Neural crest cell (in vitro differentiated cells): ENCODE results near the gene TMEM252. TPM values are rescaled to one million over a fixed set of nuclear protein-coding genes. Genes with fewer than 3 reads are reported as not detected.

Experiments
- DNase-seq: peaks from one replicate; pipeline ENCODE4 v3.0.0; 2021; ENCODE audit warnings: low read depth, mixed read lengths, low spot score
- H3K27ac Mint-ChIP-seq: one replicate; pipeline ENCODE4 v1.8.0; 2021; ENCODE audit warnings: mild to moderate bottlenecking, mixed read lengths; ENCODE audit not compliant: unreplicated experiment
- H3K27me3 Mint-ChIP-seq: 2 replicates; pipeline ENCODE4 v1.8.0; 2021; ENCODE audit warnings: low read depth, mild to moderate bottlenecking, mixed read lengths
- H3K36me3 Mint-ChIP-seq: 2 replicates; pipeline ENCODE4 v1.8.0; 2021; ENCODE audit warnings: low read depth, mild to moderate bottlenecking, mixed read lengths
- H3K4me1 Mint-ChIP-seq: 2 replicates; pipeline ENCODE4 v1.8.0; 2021; ENCODE audit warnings: mixed read lengths
- H3K4me3 Mint-ChIP-seq: one replicate; pipeline ENCODE4 v1.8.0; 2021; ENCODE audit warnings: mild to moderate bottlenecking, mixed read lengths
- H3K9me3 Mint-ChIP-seq: 2 replicates; pipeline ENCODE4 v1.8.0; 2021; ENCODE audit warnings: mixed read lengths
- CTCF ChIP-seq: fragments of 200-600 bp; sonication (generic); conservative IDR thresholded peaks from 2 replicates; pipeline ENCODE4 v1.5.0; 2021; ENCODE audit warnings: antibody characterized with exemption, mild to moderate bottlenecking
- total RNA-seq: library from RNA; stranded (reverse); gene quantifications from 2 replicates; pipeline ENCODE4 v1.2.1, GENCODE V29; 2021

TMEM252 gene
- total RNA-seq, 1 donor from 2014 or later = not detected

GRCh38 chr9:68541568-68541967 is 885 bp upstream of the TMEM252 start:
- no peak for DNase-seq
- H3K36me3 Mint-ChIP-seq = no peaks in the 10 kb centered on the region
- no peaks in the 10 kb centered on the region for H3K9me3 Mint-ChIP-seq
- no peak for TF ChIP-seq CTCF
- no peak overlapping the region for H3K4me3 Mint-ChIP-seq
- no peak overlapping the region for H3K27ac Mint-ChIP-seq
- no peaks in the 10 kb centered on the region for H3K4me1 Mint-ChIP-seq
- H3K27me3 Mint-ChIP-seq = peaks cover 60% of the 10 kb centered on the region

DNA sequence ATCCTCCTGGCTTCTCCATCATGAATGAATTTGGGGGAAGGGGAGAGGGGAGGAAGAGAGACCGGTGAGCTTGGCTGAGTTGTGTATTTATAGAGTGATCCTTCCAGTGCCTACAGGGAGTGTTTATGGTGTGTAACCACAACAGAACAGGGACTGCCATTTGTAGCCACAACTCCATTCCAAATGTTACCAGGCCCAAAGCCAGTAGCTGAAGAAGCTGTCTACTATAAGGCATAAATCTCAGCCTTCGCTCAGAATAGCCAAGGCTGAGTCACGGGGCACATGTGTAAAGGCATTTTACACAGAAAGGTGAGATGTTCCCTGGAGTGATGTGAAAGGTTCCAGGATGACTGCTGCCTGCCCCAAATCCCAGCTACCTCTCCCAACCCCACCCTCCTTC is 2.5 kb downstream of the TMEM252 start:
- no peak overlapping the region for H3K27ac Mint-ChIP-seq
- peaks cover 64% of the 10 kb centered on the region for H3K27me3 Mint-ChIP-seq
- no peaks in the 10 kb centered on the region for H3K4me1 Mint-ChIP-seq
- H3K4me3 Mint-ChIP-seq = no peak overlapping the region
- DNase-seq = no peak
- no peaks in the 10 kb centered on the region for H3K36me3 Mint-ChIP-seq
- TF ChIP-seq CTCF = no peak
- H3K9me3 Mint-ChIP-seq = no peaks in the 10 kb centered on the region

GRCh38 chr9:68537616-68537880 is 3.1 kb downstream of the TMEM252 start:
- Mint-ChIP-seq H3K4me1 (no peaks in the 10 kb centered on the region), H3K36me3 (no peaks in the 10 kb centered on the region), H3K4me3 (no peak overlapping the region), H3K27me3 (peaks cover 60% of the 10 kb centered on the region), H3K27ac (peak overlapping the region; percentile 19), H3K9me3 (no peaks in the 10 kb centered on the region)
- DNase-seq = no peak
- TF ChIP-seq CTCF = no peak

DNA sequence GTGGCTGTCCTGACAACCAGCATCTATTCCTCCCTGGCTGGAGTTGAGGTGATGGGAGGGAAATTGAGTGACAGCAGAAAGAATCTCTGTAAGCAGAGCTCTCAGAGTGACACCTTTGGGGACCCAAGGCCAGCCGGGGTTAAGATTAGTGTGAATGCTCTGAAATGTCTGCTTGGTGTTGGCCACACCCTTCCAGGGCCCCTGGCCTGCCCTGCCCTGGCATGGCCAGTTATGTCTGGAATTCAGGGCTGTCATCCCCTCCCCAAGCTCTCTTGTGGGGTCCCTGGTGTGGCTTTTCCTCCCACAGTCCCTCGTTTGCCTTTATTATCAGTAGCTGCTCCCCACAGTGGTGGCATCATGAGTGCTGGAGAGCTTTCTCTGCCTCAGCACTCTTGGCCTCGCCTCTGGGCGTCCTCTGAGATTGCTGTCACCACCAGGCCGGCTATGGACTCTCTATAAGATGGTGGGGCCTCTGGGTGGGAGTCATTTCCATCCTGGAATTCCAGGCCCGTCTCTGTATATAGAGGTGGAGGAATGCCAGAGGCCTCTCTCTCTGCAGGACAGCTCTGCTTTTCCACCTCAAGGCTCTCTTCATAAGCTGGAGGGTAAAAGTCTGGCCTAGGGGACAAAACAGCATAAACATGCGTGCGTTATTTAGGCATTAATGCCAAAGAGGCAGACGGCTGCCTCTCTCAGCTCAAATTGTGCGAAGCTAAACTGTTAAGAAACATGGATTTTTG is 3.6 kb downstream of the TMEM252 start:
- H3K4me3 Mint-ChIP-seq = no peak overlapping the region
- peaks cover 58% of the 10 kb centered on the region for H3K27me3 Mint-ChIP-seq
- H3K9me3 Mint-ChIP-seq = no peaks in the 10 kb centered on the region

GRCh38 chr9:68533678-68534077 is 7.0 kb downstream of the TMEM252 start:
- Mint-ChIP-seq H3K9me3 (no peaks in the 10 kb centered on the region), H3K4me1 (no peaks in the 10 kb centered on the region), H3K27ac (no peak overlapping the region), H3K4me3 (no peak overlapping the region), H3K27me3 (peaks cover 67% of the 10 kb centered on the region), H3K36me3 (no peaks in the 10 kb centered on the region)
- DNase-seq = no peak
- TF ChIP-seq CTCF = no peak

More for the DNA sequence above, 3.6 kb downstream of the TMEM252 start:
- Mint-ChIP-seq H3K36me3 (no peaks in the 10 kb centered on the region), H3K4me1 (no peaks in the 10 kb centered on the region), H3K27ac (no peak overlapping the region)
- no peak for TF ChIP-seq CTCF
- DNase-seq = no peak
